ENCODE data around the gene PCSK1N. TPM values are rescaled to one million over a fixed set of nuclear protein-coding genes. Genes with fewer than 3 reads are reported as not detected.
A peak's percentile ranks its signal among the peaks of the same experiment; 100 is the strongest.

PCSK1N gene
- total and polyA plus RNA-seq, 5 donors, result 1.6 to 9.6 (median 5.0) TPM

DNA sequence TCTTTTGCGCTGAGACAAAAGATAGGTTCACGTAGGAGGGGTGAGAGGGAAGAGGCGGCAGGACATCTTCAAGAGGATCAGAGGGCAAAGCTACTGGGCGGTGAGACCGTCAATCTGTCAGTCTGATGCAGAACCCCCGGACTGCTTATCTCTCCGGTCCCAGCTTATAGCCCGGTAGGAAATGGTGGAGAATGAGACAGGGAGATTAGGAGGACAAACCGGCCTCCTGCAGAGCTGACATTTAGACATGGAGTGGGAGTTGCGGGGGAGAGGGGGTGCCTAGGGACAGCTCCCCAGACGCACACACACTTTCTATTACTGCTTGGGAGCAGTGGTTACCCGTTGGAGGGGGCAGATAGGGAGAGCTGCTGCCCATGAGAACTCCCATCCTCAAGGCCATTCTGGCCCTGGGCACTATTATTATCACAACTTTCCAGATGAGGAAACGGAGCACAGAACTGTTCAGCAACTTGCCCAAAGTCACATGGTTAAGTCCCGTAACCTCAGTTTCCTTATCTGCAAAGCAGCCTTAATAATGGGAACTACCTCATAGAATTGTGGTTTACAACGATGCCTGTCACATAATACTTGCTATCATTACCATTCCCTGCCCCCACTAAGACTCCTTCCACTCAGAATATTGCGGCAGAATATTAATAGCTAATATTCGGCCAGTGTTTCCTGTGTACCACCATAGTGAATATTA is 34.7 kb downstream of the PCSK1N start:
- Histone ChIP-seq H3K4me3 (ENCODE audit: low read length) (peak overlapping the region; percentile 45), H3K27me3 (ENCODE audit: control insufficient read depth, insufficient read depth) (no peaks in the 10 kb centered on the region), H3K9me3 (ENCODE audit: control insufficient read depth, low read length) (no peaks in the 10 kb centered on the region), H3K27ac (ENCODE audit: low read length) (peak overlapping the region; percentile 91), H3K4me1 (ENCODE audit: control insufficient read depth, insufficient read depth, low read length) (no peaks in the 10 kb centered on the region)
- intact Hi-C loops (cut with DNase I), result no loop called here
- ATAC-seq (no peak), DNase-seq (no peak)
- 17% methylated on average over 17 of the region's 17 CpGs for WGBS

DNA sequence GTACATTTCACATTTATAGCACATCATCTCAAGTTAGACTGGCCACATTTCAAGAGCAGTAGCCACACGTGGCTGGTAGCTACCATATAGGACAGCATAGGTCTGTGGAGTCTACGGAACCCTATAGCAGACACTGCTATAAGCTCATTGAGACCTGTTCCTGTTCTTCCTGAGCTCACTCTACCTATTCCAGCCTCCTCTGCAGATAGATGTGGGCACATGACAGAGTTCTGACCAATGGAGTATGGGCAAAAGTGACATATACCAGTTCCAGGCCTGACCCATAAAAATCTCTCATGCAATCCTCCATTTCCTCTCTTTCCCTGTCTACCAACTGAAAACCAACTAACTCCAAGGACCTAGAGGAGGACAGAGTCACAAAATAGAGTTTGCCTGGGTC is 37.1 kb downstream of the PCSK1N start:
- Histone ChIP-seq H3K9me3 (ENCODE audit: control insufficient read depth, low read length) (no peaks in the 10 kb centered on the region), H3K4me1 (ENCODE audit: control insufficient read depth, insufficient read depth, low read length) (no peaks in the 10 kb centered on the region), H3K4me3 (ENCODE audit: low read length) (no peak overlapping the region), H3K27me3 (ENCODE audit: control insufficient read depth, insufficient read depth) (no peaks in the 10 kb centered on the region), H3K27ac (ENCODE audit: low read length) (no peak overlapping the region)
- ATAC-seq (no peak), DNase-seq (no peak)
- WGBS, result 76% methylated on average over 2 of the region's 2 CpGs
- intact Hi-C loops (cut with DNase I), result loop anchor here in 1 of 4 donors (10.0 kb wide), 1 partner anchor 54 kb away; no protein-coding TSS in a partner anchor

DNA sequence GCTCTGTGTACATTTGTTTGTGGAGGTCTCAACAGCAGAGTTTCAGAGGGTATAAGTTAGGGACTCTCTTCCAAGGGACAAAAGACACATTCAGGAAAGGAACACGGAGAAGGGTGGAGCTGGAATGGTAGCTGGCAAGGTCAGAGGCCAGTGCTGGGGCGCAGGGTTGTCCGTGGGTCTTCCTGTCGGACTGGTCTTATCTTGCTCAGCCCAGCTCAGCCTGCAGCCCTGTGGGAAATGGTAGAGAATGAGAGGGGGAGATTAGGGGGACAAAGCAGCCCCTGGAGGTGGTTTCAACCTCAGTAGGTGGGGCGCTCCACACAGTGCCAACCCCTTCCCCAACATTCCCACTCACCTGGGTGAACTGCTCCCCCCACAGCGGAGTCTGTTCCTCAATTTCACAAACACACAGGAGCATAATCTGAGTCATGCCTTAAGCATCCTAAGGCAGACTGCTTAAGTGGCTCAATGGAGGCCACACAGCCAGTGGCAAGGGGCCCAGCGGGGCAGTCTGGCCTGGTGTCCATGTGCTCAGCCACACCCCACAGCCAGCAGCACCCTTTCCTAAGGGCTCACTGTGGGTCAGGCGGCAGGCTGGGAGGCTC is 40.4 kb downstream of the PCSK1N start:
- H3K4me1 ChIP-seq (ENCODE audit: control insufficient read depth, insufficient read depth, low read length), result no peaks in the 10 kb centered on the region
- no peak overlapping the region for H3K27ac ChIP-seq (ENCODE audit: low read length)
- WGBS, result 59% methylated on average over 8 of the region's 8 CpGs
- intact Hi-C loops (cut with DNase I), result loop anchor here in 1 of 4 donors (10.0 kb wide), 1 partner anchor 50 kb away; no protein-coding TSS in a partner anchor
- no peaks in the 10 kb centered on the region for H3K9me3 ChIP-seq (ENCODE audit: control insufficient read depth, low read length)
- ATAC-seq, result no peak
- no peaks in the 10 kb centered on the region for H3K27me3 ChIP-seq (ENCODE audit: control insufficient read depth, insufficient read depth)
- H3K4me3 ChIP-seq (ENCODE audit: low read length), result no peak overlapping the region
- DNase-seq, result no peak

DNA sequence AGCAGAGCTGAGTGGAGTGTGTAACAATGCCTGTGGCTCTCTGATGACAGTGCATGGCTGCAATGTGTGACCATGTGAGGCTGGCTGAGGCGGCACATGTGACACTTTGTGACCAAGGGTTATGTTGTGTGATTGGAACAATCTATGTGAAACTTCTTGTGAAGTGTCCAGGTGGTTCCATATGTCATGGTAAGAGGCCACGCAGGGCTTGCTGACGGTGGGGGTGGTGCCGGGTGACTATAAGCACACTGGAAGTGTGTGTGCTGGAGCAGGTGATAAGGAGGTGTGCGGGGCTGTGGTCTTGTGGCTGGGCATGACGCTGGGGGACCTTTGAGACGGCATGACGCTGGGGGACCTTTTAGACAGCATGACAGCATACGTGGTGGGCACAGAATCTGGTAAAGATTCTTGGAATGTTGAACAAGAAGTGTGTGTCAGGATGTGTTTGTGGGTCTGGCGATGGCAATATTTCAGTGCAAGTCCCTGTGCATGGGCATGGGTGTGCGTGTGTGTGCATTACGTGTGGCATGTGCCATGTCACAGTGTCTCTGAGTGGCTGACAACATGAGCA is 41.0 kb downstream of the PCSK1N start:
- Histone ChIP-seq H3K4me3 (ENCODE audit: low read length) (no peak overlapping the region), H3K4me1 (ENCODE audit: control insufficient read depth, insufficient read depth, low read length) (no peaks in the 10 kb centered on the region), H3K27me3 (ENCODE audit: control insufficient read depth, insufficient read depth) (no peaks in the 10 kb centered on the region), H3K27ac (ENCODE audit: low read length) (no peak overlapping the region), H3K9me3 (ENCODE audit: control insufficient read depth, low read length) (no peaks in the 10 kb centered on the region)
- intact Hi-C loops (cut with DNase I), result loop anchor here in 1 of 4 donors (10.0 kb wide), 1 partner anchor 50 kb away; no protein-coding TSS in a partner anchor
- ATAC-seq (no peak), DNase-seq (no peak)
- 66% methylated on average over 12 of the region's 12 CpGs for WGBS

DNA sequence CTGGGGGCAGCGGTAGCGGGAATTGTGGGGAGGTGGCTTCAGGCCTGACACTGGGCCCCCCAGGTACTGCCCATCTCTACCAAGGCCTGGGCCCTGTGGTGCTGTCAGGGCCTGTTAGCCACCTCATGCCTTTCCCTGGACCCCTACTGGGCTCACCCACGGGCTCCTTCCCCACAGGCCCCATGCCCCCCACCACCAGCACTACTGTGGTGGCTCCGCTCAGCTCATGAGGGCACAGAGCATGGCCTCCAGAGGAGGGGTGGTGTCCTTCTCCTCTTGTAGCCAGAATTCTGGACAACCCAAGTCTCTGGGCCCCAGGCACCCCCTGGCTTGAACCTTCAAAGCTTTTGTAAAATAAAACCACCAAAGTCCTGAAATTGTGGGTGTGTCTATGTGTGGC is 41.5 kb downstream of the PCSK1N start:
- intact Hi-C loops (cut with DNase I), result loop anchor here in 1 of 4 donors (10.0 kb wide), 1 partner anchor 49 kb away; no protein-coding TSS in a partner anchor
- ATAC-seq, result no peak

DNA sequence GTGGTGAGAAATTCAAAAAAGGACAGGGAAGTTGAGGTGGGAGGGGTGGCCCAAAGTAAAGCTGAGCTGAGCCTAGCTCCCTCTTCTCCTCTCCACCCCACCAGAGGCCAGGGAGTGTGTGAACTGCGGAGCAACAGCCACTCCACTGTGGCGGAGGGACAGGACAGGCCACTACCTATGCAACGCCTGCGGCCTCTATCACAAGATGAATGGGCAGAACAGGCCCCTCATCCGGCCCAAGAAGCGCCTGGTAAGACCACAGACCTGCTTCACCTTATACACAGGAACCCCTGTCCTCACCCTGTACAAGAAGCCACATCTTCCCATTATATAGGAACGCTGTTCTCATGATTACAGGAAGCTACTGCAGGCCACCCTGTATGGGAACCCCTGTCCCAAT is 43.2 kb downstream of the PCSK1N start:
- 92% methylated on average over 7 of the region's 7 CpGs for WGBS
- no peaks in the 10 kb centered on the region for H3K27me3 ChIP-seq (ENCODE audit: control insufficient read depth, insufficient read depth)
- H3K9me3 ChIP-seq (ENCODE audit: control insufficient read depth, low read length), result no peaks in the 10 kb centered on the region
- DNase-seq (no peak), ATAC-seq (no peak)
- H3K4me3 ChIP-seq (ENCODE audit: low read length), result no peak overlapping the region
- intact Hi-C loops (cut with DNase I), result loop anchor here in 1 of 4 donors (10.0 kb wide), 1 partner anchor 47 kb away; no protein-coding TSS in a partner anchor
- H3K4me1 ChIP-seq (ENCODE audit: control insufficient read depth, insufficient read depth, low read length), result no peaks in the 10 kb centered on the region
- H3K27ac ChIP-seq (ENCODE audit: low read length), result no peak overlapping the region

More for the DNA sequence above, 41.5 kb downstream of the PCSK1N start:
- H3K27ac ChIP-seq (ENCODE audit: low read length), result no peak overlapping the region
- no peaks in the 10 kb centered on the region for H3K4me1 ChIP-seq (ENCODE audit: control insufficient read depth, insufficient read depth, low read length)
- no peak for DNase-seq
- 71% methylated on average over 4 of the region's 4 CpGs for WGBS
- H3K4me3 ChIP-seq (ENCODE audit: low read length), result no peak overlapping the region
- no peaks in the 10 kb centered on the region for H3K9me3 ChIP-seq (ENCODE audit: control insufficient read depth, low read length)
- no peaks in the 10 kb centered on the region for H3K27me3 ChIP-seq (ENCODE audit: control insufficient read depth, insufficient read depth)

DNA sequence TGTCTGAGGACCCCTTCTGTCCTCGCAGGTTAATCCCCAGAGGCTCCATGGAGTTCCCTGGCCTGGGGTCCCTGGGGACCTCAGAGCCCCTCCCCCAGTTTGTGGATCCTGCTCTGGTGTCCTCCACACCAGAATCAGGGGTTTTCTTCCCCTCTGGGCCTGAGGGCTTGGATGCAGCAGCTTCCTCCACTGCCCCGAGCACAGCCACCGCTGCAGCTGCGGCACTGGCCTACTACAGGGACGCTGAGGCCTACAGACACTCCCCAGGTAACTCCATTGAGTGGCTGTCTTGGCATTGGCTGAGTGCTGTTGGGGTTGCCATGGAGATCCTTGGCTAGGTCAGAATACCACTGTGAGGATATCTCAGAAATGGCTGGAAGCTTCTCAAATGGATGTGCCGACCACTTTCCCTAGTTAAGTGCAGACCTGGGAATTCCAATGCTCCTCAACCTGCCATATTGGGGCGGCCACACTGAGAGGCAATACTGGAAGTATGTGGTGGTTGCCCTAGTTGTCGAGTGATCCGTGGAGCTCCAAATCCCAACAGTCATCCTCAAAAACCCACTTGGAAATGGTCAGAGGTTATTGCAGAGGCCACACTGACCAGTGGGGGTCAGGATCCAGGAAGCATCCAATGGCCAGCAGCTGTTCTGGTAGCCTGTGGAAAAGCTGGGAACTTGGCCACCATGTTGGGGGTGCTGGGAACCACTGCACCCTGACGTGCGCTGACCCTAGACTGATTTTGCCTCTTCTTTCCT is 44.2 kb downstream of the PCSK1N start:
- no peaks in the 10 kb centered on the region for H3K4me1 ChIP-seq (ENCODE audit: control insufficient read depth, insufficient read depth, low read length)
- H3K9me3 ChIP-seq (ENCODE audit: control insufficient read depth, low read length), result no peaks in the 10 kb centered on the region
- ATAC-seq, result no peak
- no peak overlapping the region for H3K4me3 ChIP-seq (ENCODE audit: low read length)
- H3K27me3 ChIP-seq (ENCODE audit: control insufficient read depth, insufficient read depth), result no peaks in the 10 kb centered on the region
- intact Hi-C loops (cut with DNase I), result loop anchor here in 1 of 4 donors (10.0 kb wide), 1 partner anchor 46 kb away; no protein-coding TSS in a partner anchor
- H3K27ac ChIP-seq (ENCODE audit: low read length), result no peak overlapping the region
- 83% methylated on average over 11 of the region's 11 CpGs for WGBS
- no peak for DNase-seq

DNA sequence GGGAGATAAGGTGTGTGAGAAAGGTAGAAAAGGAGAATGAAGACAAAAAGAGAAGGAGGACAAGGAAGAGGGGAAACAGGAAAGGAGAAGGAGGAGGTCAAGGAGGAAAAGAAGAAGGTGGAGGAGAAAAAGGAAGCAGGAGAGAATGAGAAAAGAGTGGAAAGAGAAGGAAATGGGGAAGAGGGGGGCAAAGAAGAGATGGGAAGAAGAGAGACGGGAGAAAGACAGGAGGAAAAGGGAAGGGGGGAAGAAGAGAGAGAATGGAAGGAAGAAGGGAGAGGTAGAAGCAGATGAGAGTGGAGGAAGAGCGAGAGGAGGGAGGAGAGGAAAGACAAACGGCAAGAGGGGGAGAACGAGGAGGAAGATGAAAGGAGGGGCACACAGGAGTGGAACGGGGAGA is 44.9 kb downstream of the PCSK1N start:
- H3K27ac ChIP-seq (ENCODE audit: low read length), result no peak overlapping the region
- H3K27me3 ChIP-seq (ENCODE audit: control insufficient read depth, insufficient read depth), result no peaks in the 10 kb centered on the region
- WGBS, result 62% methylated on average over 5 of the region's 5 CpGs
- H3K4me1 ChIP-seq (ENCODE audit: control insufficient read depth, insufficient read depth, low read length), result no peaks in the 10 kb centered on the region
- DNase-seq, result no peak
- H3K9me3 ChIP-seq (ENCODE audit: control insufficient read depth, low read length), result no peaks in the 10 kb centered on the region
- ATAC-seq, result no peak
- no peak overlapping the region for H3K4me3 ChIP-seq (ENCODE audit: low read length)
- intact Hi-C loops (cut with DNase I), result loop anchor here in 1 of 4 donors (10.0 kb wide), 1 partner anchor 46 kb away; no protein-coding TSS in a partner anchor

DNA sequence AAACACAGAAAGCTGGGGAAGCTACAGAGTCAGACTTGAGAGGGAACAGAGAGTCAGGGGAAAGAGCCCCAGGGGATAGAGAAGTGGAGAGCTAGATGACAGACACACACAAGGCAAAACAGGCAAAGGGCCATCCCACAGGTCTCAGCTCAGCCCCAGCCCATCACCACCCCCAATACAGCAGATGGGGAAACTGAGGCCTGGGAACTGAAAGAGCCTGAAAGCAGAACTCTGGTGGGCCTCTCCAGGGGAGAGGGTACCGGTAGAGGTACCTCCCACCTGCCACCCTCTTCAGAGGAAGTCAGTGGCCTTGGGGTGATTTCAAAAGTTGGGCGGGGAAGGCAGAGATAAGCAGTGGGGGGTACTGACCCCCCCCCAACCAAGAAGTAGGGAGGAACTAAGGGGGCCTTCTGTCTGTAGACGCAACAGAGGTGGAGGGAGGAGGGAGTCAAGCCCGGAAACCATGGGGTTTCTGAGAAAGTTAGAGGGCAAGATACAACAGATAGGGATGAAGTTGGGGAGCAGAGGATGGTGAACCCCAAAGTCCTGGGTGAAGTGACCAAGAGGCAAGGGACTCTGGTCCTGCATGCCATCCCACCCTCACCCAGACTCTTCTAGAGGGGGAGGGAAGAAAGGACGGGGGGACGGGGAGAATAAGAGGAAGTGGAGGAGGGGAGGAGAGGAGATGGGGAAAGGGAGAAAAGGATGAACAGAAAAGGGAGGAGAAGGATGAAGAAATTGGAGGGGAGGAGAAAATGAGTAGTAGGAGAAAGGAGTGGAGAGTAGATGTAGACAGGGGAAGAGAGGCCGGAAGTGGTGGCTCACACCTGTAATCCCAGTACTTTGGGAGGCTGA is 45.8 kb downstream of the PCSK1N start:
- H3K4me3 ChIP-seq (ENCODE audit: low read length), result no peak overlapping the region
- DNase-seq (no peak), ATAC-seq (no peak)
- no peak overlapping the region for H3K27ac ChIP-seq (ENCODE audit: low read length)
- no peaks in the 10 kb centered on the region for H3K4me1 ChIP-seq (ENCODE audit: control insufficient read depth, insufficient read depth, low read length)
- no peaks in the 10 kb centered on the region for H3K27me3 ChIP-seq (ENCODE audit: control insufficient read depth, insufficient read depth)
- WGBS, result 59% methylated on average over 7 of the region's 7 CpGs
- no peaks in the 10 kb centered on the region for H3K9me3 ChIP-seq (ENCODE audit: control insufficient read depth, low read length)
- intact Hi-C loops (cut with DNase I), result loop anchor here in 1 of 4 donors (10.0 kb wide), 1 partner anchor 45 kb away; no protein-coding TSS in a partner anchor

Data from right cardiac atrium (tissue), 5 donors.